K562 (cell line): ENCODE results near the gene CTTNBP2NL. TPM values are rescaled to one million over a fixed set of nuclear protein-coding genes. Genes with fewer than 3 reads are reported as not detected.
A peak's percentile ranks its signal among the peaks of the same experiment; 100 is the strongest.

Experiments used
- ATF7 ChIP-seq: fragments of 450-650 bp; IDR thresholded peaks from 2 replicates; pipeline ENCODE4 v1.7.1; 2014; ENCODE audit warnings: mild to moderate bottlenecking, moderate library complexity
- CBX3 ChIP-seq, 2 experiments: IDR thresholded peaks; 1 replicate in 1 of 2; 2 replicates in 1 of 2; pipeline ENCODE4 v1.6.1; 2012; ENCODE audit warnings: inconsistent platforms in 2 of 2, low read length in 2 of 2, borderline replicate concordance in 1 of 2, control low read depth in 1 of 2
- EZH2 ChIP-seq: IDR thresholded peaks from 2 replicates; pipeline ENCODE4 v1.6.1; 2012; ENCODE audit warnings: low read depth, mild to moderate bottlenecking, inconsistent platforms, low read length, borderline replicate concordance
- FUS ChIP-seq: fragments of 200-400 bp; formaldehyde crosslinking; optimal IDR thresholded peaks from 2 replicates; pipeline ENCODE3; 2017; ENCODE audit warnings: low read depth, low read length
- HLTF ChIP-seq: fragments of 450-650 bp; IDR thresholded peaks from 2 replicates; pipeline ENCODE4 v1.6.1; 2016
- MTA1 ChIP-seq: fragments of 450-650 bp; IDR thresholded peaks from 2 replicates; pipeline ENCODE4 v1.6.1; 2017; ENCODE audit warnings: borderline replicate concordance
- MTA3 ChIP-seq: fragments of 450-650 bp; formaldehyde crosslinking; IDR thresholded peaks from 2 replicates; pipeline ENCODE4 v1.6.1; 2017; ENCODE audit warnings: mild to moderate bottlenecking, borderline replicate concordance
- NEUROD1 ChIP-seq: fragments of 150-350 bp; IDR thresholded peaks from 2 replicates; pipeline ENCODE4 v1.6.1; 2014; ENCODE audit warnings: borderline replicate concordance, low read length, low read depth; ENCODE audit not compliant: partially characterized antibody
- RBM14 ChIP-seq: fragments of 200-400 bp; formaldehyde crosslinking; IDR thresholded peaks from 2 replicates; pipeline ENCODE4 v1.6.1; 2018; ENCODE audit warnings: low read depth, mild to moderate bottlenecking, low read length, moderate library complexity, borderline replicate concordance; ENCODE audit not compliant: insufficient read depth
- TBL1XR1 ChIP-seq, 2 experiments: IDR thresholded peaks; 2 replicates each; pipeline ENCODE4 v1.6.1; 2012; ENCODE audit warnings: improper control_type of control experiment in 2 of 2, low read length in 2 of 2, mild to moderate bottlenecking in 1 of 2
- ZBTB2 ChIP-seq: fragments of 450-650 bp; IDR thresholded peaks from 2 replicates; pipeline ENCODE4 v1.6.1; 2016; ENCODE audit warnings: antibody characterized with exemption
- polyA plus RNA-seq, 8 experiments: library from polyadenylated mRNA; depleted of rRNA in 4 of 8; stranded (reverse) in 5 of 8; unstranded in 3 of 8; fragments of >200 nt; fragmentation: Nextera tagmentation in 2 of 8; fragmentation: Illumina TruSeq in 1 of 8; extraction: Ambion mirVana in 2 of 8; extraction: Trizol in 1 of 8; gene quantifications; 2 replicates each; pipeline versions ENCODE4 v1.2.1 to v1.2.3, GENCODE V29; 2011 to 2014; ENCODE audit warnings: inconsistent platforms in 1 of 8, missing spikeins in 1 of 8
- total RNA-seq, 7 experiments: library from RNA; depleted of rRNA in 6 of 7; stranded (reverse); fragments of >200 nt in 6 of 7; fragmentation: Illumina TruSeq in 2 of 7; extraction: Trizol in 2 of 7; gene quantifications; 2 replicates each; pipeline versions ENCODE4 v1.2.1 to v1.2.3, GENCODE V29; 2011 to 2021; ENCODE audit warnings: low replicate concordance in 1 of 7
- TF ChIP-seq, protein P1 (sequence below): fragments of 450-650 bp; IDR thresholded peaks from 2 replicates; pipeline ENCODE4 v1.6.1; 2016; ENCODE audit warnings: mild to moderate bottlenecking, moderate library complexity
- TF ChIP-seq, protein P2 (sequence below), 2 experiments: fragments of 450-650 bp; IDR thresholded peaks; 2 replicates each; pipeline ENCODE4 v1.6.1; 2016

The CTTNBP2NL gene
- total and polyA plus RNA-seq, 9 of the 15 experiments (the other 6 are each of a cell fraction or from before 2014, with no cell fraction given) = 0.27 to 1.4 (median 0.62) TPM

DNA sequence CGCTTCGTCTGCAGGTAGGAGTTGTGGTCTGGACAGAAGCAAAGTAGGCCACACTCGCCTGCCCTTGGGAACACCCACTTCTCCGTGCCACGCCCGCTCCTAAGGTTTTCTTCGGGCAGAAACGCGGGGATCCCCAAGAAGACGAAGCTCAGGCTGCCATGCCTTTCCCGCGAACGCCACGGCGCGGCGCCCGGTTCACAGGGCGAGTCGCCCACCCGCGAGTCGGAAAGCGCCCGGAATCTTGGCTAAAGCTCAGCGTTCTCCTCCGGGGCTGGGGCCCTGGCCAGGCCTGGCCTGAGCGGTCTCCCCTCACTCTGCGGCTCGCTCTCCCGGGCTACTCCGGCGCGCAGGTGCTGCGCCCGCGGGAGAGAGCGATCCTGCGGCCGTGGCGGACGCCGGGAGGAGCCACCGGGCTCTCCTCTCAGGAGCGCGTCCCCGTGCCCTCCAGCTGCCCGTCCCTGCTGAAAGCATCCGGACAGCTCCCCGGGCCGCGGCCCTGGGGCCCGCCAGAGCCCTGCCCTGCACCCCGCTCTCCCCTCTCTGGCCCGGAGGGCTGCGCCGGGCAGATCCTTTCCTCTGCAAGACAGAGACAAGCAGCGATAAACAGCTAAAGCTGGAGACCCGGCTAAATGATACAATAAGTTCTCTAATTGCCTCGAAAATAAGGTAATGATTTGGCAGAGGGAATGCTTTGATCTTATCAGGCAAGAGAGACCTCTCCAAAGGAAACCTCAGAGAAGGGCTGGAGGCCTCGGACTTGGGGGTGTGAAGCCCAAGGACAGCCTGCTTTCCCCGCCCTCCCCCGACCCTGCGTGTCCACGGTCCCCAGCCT lies 106.0 kb downstream of the CTTNBP2NL start (continued):
- TF ChIP-seq NEUROD1 (no peak), TBL1XR1 (IDR thresholded peaks at IDR 0.05; ENCODE audit: low read length in 2 of 2) (no peak), HLTF (no peak), MTA1 (no peak), FUS (no peak), RBM14 (no peak), ZBTB2 (no peak), ATF7 (0 out of 2 replicates have a peak, but pooled peaks have one; percentile 12), MTA3 (0 out of 2 replicates have a peak, but pooled peaks have one; percentile 56), CBX3 (IDR thresholded peaks at IDR 0.05; ENCODE audit: borderline replicate concordance in 1 of 2, low read length in 2 of 2) (no peak), EZH2 (0 out of 2 replicates have a peak, but pooled peaks have one; percentile 10)
- TF ChIP-seq, protein P1, sequence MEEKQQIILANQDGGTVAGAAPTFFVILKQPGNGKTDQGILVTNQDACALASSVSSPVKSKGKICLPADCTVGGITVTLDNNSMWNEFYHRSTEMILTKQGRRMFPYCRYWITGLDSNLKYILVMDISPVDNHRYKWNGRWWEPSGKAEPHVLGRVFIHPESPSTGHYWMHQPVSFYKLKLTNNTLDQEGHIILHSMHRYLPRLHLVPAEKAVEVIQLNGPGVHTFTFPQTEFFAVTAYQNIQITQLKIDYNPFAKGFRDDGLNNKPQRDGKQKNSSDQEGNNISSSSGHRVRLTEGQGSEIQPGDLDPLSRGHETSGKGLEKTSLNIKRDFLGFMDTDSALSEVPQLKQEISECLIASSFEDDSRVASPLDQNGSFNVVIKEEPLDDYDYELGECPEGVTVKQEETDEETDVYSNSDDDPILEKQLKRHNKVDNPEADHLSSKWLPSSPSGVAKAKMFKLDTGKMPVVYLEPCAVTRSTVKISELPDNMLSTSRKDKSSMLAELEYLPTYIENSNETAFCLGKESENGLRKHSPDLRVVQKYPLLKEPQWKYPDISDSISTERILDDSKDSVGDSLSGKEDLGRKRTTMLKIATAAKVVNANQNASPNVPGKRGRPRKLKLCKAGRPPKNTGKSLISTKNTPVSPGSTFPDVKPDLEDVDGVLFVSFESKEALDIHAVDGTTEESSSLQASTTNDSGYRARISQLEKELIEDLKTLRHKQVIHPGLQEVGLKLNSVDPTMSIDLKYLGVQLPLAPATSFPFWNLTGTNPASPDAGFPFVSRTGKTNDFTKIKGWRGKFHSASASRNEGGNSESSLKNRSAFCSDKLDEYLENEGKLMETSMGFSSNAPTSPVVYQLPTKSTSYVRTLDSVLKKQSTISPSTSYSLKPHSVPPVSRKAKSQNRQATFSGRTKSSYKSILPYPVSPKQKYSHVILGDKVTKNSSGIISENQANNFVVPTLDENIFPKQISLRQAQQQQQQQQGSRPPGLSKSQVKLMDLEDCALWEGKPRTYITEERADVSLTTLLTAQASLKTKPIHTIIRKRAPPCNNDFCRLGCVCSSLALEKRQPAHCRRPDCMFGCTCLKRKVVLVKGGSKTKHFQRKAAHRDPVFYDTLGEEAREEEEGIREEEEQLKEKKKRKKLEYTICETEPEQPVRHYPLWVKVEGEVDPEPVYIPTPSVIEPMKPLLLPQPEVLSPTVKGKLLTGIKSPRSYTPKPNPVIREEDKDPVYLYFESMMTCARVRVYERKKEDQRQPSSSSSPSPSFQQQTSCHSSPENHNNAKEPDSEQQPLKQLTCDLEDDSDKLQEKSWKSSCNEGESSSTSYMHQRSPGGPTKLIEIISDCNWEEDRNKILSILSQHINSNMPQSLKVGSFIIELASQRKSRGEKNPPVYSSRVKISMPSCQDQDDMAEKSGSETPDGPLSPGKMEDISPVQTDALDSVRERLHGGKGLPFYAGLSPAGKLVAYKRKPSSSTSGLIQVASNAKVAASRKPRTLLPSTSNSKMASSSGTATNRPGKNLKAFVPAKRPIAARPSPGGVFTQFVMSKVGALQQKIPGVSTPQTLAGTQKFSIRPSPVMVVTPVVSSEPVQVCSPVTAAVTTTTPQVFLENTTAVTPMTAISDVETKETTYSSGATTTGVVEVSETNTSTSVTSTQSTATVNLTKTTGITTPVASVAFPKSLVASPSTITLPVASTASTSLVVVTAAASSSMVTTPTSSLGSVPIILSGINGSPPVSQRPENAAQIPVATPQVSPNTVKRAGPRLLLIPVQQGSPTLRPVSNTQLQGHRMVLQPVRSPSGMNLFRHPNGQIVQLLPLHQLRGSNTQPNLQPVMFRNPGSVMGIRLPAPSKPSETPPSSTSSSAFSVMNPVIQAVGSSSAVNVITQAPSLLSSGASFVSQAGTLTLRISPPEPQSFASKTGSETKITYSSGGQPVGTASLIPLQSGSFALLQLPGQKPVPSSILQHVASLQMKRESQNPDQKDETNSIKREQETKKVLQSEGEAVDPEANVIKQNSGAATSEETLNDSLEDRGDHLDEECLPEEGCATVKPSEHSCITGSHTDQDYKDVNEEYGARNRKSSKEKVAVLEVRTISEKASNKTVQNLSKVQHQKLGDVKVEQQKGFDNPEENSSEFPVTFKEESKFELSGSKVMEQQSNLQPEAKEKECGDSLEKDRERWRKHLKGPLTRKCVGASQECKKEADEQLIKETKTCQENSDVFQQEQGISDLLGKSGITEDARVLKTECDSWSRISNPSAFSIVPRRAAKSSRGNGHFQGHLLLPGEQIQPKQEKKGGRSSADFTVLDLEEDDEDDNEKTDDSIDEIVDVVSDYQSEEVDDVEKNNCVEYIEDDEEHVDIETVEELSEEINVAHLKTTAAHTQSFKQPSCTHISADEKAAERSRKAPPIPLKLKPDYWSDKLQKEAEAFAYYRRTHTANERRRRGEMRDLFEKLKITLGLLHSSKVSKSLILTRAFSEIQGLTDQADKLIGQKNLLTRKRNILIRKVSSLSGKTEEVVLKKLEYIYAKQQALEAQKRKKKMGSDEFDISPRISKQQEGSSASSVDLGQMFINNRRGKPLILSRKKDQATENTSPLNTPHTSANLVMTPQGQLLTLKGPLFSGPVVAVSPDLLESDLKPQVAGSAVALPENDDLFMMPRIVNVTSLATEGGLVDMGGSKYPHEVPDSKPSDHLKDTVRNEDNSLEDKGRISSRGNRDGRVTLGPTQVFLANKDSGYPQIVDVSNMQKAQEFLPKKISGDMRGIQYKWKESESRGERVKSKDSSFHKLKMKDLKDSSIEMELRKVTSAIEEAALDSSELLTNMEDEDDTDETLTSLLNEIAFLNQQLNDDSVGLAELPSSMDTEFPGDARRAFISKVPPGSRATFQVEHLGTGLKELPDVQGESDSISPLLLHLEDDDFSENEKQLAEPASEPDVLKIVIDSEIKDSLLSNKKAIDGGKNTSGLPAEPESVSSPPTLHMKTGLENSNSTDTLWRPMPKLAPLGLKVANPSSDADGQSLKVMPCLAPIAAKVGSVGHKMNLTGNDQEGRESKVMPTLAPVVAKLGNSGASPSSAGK = no peak
- TF ChIP-seq, protein P2, sequence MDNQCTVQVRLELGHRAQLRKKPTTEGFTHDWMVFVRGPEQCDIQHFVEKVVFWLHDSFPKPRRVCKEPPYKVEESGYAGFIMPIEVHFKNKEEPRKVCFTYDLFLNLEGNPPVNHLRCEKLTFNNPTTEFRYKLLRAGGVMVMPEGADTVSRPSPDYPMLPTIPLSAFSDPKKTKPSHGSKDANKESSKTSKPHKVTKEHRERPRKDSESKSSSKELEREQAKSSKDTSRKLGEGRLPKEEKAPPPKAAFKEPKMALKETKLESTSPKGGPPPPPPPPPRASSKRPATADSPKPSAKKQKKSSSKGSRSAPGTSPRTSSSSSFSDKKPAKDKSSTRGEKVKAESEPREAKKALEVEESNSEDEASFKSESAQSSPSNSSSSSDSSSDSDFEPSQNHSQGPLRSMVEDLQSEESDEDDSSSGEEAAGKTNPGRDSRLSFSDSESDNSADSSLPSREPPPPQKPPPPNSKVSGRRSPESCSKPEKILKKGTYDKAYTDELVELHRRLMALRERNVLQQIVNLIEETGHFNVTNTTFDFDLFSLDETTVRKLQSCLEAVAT (IDR thresholded peaks at IDR 0.05) = no peak
